Endodermal cell (in vitro differentiated cells): ENCODE measurements around the gene C1orf105. TPM values are rescaled to one million over a fixed set of nuclear protein-coding genes. Genes with fewer than 3 reads are reported as not detected.

Source experiments
- DNase-seq: peaks from one replicate; pipeline ENCODE4 v3.0.0-alpha.2; 2017
- H3K27ac ChIP-seq: 2 replicates; pipeline ENCODE4 v1.5.1; 2013; ENCODE audit warnings: mild to moderate bottlenecking, low read depth, low read length, moderate library complexity
- H3K27me3 ChIP-seq: 2 replicates; pipeline ENCODE4 v1.6.1; 2013; ENCODE audit warnings: mild to moderate bottlenecking, low read length, moderate library complexity; ENCODE audit not compliant: insufficient read depth, control insufficient read depth, poor library complexity, severe bottlenecking
- H3K36me3 ChIP-seq: 2 replicates; pipeline ENCODE4 v1.7.0; 2013; ENCODE audit warnings: mild to moderate bottlenecking, low read length, moderate library complexity; ENCODE audit not compliant: control insufficient read depth, insufficient read depth
- H3K4me1 ChIP-seq: one replicate; pipeline ENCODE4 v1.7.0; 2013; ENCODE audit warnings: low read length; ENCODE audit not compliant: control insufficient read depth, insufficient read depth
- H3K4me3 ChIP-seq: 2 replicates; pipeline ENCODE4 v1.5.1; 2013; ENCODE audit warnings: mild to moderate bottlenecking, low read length, moderate library complexity
- H3K9ac ChIP-seq: 2 replicates; pipeline ENCODE4 v1.6.1; 2013; ENCODE audit warnings: mild to moderate bottlenecking, low read length, moderate library complexity; ENCODE audit not compliant: poor library complexity, severe bottlenecking; ENCODE audit errors: extremely low read depth
- H3K9me3 ChIP-seq: 2 replicates; pipeline ENCODE4 v1.6.1; 2013; ENCODE audit warnings: mild to moderate bottlenecking, low read length, moderate library complexity; ENCODE audit not compliant: control insufficient read depth
- H3K27ac Mint-ChIP-seq: 2 replicates; pipeline ENCODE4 v1.8.0; 2020; ENCODE audit warnings: mixed read lengths
- H3K27me3 Mint-ChIP-seq: 2 replicates; pipeline ENCODE4 v1.8.0; 2021; ENCODE audit warnings: mild to moderate bottlenecking, mixed read lengths; ENCODE audit not compliant: insufficient read depth
- H3K36me3 Mint-ChIP-seq: 2 replicates; pipeline ENCODE4 v1.8.0; 2020; ENCODE audit warnings: low read depth, mixed read lengths
- H3K4me1 Mint-ChIP-seq: 2 replicates; pipeline ENCODE4 v1.8.0; 2020; ENCODE audit warnings: mixed read lengths
- H3K4me3 Mint-ChIP-seq: 2 replicates; pipeline ENCODE4 v1.8.0; 2020; ENCODE audit warnings: mild to moderate bottlenecking, moderate library complexity, mixed read lengths
- H3K9me3 Mint-ChIP-seq: 2 replicates; pipeline ENCODE4 v1.8.0; 2020; ENCODE audit warnings: mild to moderate bottlenecking, mixed read lengths
- WGBS, 2 experiments: methylation state at CpG; one replicate each; pipeline versions ENCODE4 v1.1.5 to v1.1.7; 2013; ENCODE audit warnings: missing lambda C conversion rate in 2 of 2, mixed read lengths in 1 of 2; ENCODE audit not compliant: insufficient coverage in 1 of 2, insufficient read length in 1 of 2; 5-methylcytosine and 5-hydroxymethylcytosine counted together
- total RNA-seq, 2 donors: library from RNA; stranded (reverse); fragmentation: NEBNext Ultra II Directional in 1 of 2; extraction: Animal tissue kit (Norgen Biotek cat#: 25700) in 1 of 2; gene quantifications; 2 replicates in 1 of 2; 3 replicates in 1 of 2; pipeline ENCODE4 v1.2.1, GENCODE V29; 2021
- TF ChIP-seq, protein P1 (sequence below): fragments of 200-600 bp; sonication (generic); conservative IDR thresholded peaks from 2 replicates; pipeline ENCODE4 v1.5.0; 2021; ENCODE audit warnings: antibody characterized with exemption, mild to moderate bottlenecking

C1orf105 gene
- total RNA-seq, 2 donors from 2014 or later: not detected

DNA sequence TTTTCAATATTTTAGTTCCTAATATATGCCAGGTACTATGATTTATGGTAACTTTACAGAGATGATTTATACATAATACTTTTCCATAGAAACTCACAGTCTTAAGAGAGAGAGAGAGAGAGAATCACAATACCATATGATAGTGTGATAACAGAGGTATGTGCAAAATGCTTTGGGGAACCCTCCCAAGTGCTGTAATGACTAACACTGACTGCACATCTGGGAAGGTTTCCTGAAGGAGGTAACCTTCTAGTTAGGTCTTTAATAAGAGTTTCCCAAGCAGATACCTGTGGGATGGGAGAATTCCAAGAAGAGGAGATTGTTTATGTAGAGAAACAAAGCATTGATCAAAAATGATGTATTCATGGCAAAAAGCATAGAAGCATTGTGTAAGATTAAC, 58.0 kb downstream of the C1orf105 start:
- TF ChIP-seq, protein P1, sequence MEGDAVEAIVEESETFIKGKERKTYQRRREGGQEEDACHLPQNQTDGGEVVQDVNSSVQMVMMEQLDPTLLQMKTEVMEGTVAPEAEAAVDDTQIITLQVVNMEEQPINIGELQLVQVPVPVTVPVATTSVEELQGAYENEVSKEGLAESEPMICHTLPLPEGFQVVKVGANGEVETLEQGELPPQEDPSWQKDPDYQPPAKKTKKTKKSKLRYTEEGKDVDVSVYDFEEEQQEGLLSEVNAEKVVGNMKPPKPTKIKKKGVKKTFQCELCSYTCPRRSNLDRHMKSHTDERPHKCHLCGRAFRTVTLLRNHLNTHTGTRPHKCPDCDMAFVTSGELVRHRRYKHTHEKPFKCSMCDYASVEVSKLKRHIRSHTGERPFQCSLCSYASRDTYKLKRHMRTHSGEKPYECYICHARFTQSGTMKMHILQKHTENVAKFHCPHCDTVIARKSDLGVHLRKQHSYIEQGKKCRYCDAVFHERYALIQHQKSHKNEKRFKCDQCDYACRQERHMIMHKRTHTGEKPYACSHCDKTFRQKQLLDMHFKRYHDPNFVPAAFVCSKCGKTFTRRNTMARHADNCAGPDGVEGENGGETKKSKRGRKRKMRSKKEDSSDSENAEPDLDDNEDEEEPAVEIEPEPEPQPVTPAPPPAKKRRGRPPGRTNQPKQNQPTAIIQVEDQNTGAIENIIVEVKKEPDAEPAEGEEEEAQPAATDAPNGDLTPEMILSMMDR: no peak
- Mint-ChIP-seq H3K27me3 (peaks cover 2% of the 10 kb centered on the region), H3K36me3 (no peaks in the 10 kb centered on the region), H3K27ac (no peak overlapping the region), H3K9me3 (no peaks in the 10 kb centered on the region), H3K4me3 (no peak overlapping the region), H3K4me1 (peaks cover 23% of the 10 kb centered on the region)
- Histone ChIP-seq H3K27me3 (peaks cover 2% of the 10 kb centered on the region), H3K27ac (no peak overlapping the region), H3K9ac (no peak overlapping the region), H3K4me3 (no peak overlapping the region), H3K9me3 (no peaks in the 10 kb centered on the region), H3K36me3 (no peaks in the 10 kb centered on the region), H3K4me1 (no peaks in the 10 kb centered on the region)
- no peak for DNase-seq

DNA sequence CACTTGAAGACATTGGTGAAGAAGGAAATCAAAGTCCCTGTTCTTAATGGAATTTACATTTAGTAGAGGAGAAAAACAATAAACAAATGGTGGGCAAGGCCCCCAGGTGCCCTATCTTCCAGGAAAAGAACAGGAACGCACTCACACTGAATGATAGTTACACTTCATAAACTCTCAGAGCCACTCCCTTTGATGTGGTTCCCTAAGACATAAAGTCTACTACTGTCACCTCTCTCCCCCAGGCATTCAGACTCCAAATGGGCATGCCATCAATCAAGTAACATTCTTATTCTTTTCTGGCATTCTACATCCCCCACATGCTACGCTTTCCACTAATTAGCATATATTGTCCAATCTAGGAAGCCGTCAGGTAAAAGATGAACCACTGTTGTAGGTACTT, 59.9 kb downstream of the C1orf105 start:
- DNase-seq: no peak
- Histone ChIP-seq H3K9ac (no peak overlapping the region), H3K27me3 (no peaks in the 10 kb centered on the region), H3K36me3 (no peaks in the 10 kb centered on the region), H3K27ac (no peak overlapping the region), H3K9me3 (no peaks in the 10 kb centered on the region), H3K4me1 (no peaks in the 10 kb centered on the region), H3K4me3 (no peak overlapping the region)
- H3K4me3 Mint-ChIP-seq: no peak overlapping the region
- H3K27me3 Mint-ChIP-seq: peaks cover 2% of the 10 kb centered on the region
- no peaks in the 10 kb centered on the region for H3K9me3 Mint-ChIP-seq
- H3K27ac Mint-ChIP-seq: no peak overlapping the region
- TF ChIP-seq, protein P1: no peak
- H3K4me1 Mint-ChIP-seq: peaks cover 23% of the 10 kb centered on the region
- WGBS, 2 experiments: 93 to 100% methylated on average over 2 to 3 of the region's 3 CpGs
- no peaks in the 10 kb centered on the region for H3K36me3 Mint-ChIP-seq

DNA sequence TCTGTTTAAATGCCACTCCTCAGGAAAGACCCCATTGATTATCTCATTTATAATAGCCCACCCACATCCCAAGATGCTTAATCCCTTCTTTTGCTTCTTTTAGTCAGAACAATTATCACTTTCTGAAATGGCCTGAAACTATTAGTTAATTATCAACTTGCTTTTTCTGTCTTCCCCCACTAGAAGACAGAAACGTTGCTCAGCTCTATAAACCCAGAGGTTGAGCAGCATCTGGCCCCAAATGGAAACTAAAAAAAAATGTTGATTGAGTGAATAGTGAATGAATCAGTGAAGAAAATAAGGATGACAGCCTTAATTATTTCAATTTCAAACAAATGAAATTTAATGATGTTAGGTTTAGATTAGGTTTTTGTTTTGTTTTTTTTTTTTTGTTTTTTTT, 61.6 kb downstream of the C1orf105 start:
- Histone ChIP-seq H3K36me3 (no peaks in the 10 kb centered on the region), H3K27ac (no peak overlapping the region), H3K4me1 (no peaks in the 10 kb centered on the region), H3K4me3 (no peak overlapping the region), H3K9me3 (no peaks in the 10 kb centered on the region), H3K9ac (no peak overlapping the region), H3K27me3 (no peaks in the 10 kb centered on the region)
- WGBS, 2 experiments: 36% methylated on average over 1 of the region's 1 CpG; no CpG with 5 or more reads in 1 of the 2 experiments
- Mint-ChIP-seq H3K27ac (no peak overlapping the region), H3K27me3 (peaks cover 2% of the 10 kb centered on the region), H3K4me3 (no peak overlapping the region), H3K36me3 (no peaks in the 10 kb centered on the region), H3K4me1 (peaks cover 16% of the 10 kb centered on the region), H3K9me3 (no peaks in the 10 kb centered on the region)
- no peak for DNase-seq
- TF ChIP-seq, protein P1: no peak
